Neural cell (in vitro differentiated cells): ENCODE results near the gene FSTL5. TPM values are rescaled to one million over a fixed set of nuclear protein-coding genes. Genes with fewer than 3 reads are reported as not detected.

Source experiments
- H2AFZ ChIP-seq: fragments of 200-600, 300-800 bp; sonication (generic), shearing (Covaris generic); 2 replicates; pipeline ENCODE4 v1.6.0; 2014; ENCODE audit warnings: low read depth, mild to moderate bottlenecking, antibody characterized with exemption, low read length, moderate library complexity
- H3F3A ChIP-seq: fragments of 200-600 bp; shearing (Covaris generic); 2 replicates; pipeline ENCODE4 v1.6.1; 2016; ENCODE audit warnings: mild to moderate bottlenecking, moderate library complexity, mixed read lengths, antibody characterized with exemption, low read length; ENCODE audit not compliant: insufficient read depth, poor library complexity, severe bottlenecking
- H3K27ac ChIP-seq: fragments of 200-600, 300-800 bp; sonication (generic), shearing (Covaris generic); 2 replicates; pipeline ENCODE4 v1.5.1; 2014; ENCODE audit warnings: mild to moderate bottlenecking, low read length, moderate library complexity
- H3K27me3 ChIP-seq: fragments of 300-800, 200-600 bp; sonication (generic), shearing (Covaris generic); 2 replicates; pipeline ENCODE4 v1.6.0; 2014; ENCODE audit warnings: mild to moderate bottlenecking, low read depth, low read length, moderate library complexity; ENCODE audit not compliant: insufficient read depth
- H3K36me3 ChIP-seq: fragments of 300-800, 200-600 bp; sonication (generic), shearing (Covaris generic); 2 replicates; pipeline ENCODE4 v1.5.1; 2014; ENCODE audit warnings: mild to moderate bottlenecking, antibody characterized with exemption, low read length, moderate library complexity; ENCODE audit not compliant: insufficient read depth
- H3K4me2 ChIP-seq: fragments of 300-800, 200-600 bp; sonication (generic), shearing (Covaris generic); 2 replicates; pipeline ENCODE4 v1.6.0; 2014; ENCODE audit warnings: mild to moderate bottlenecking, low read length
- H3K4me3 ChIP-seq: fragments of 300-800, 200-600 bp; sonication (generic), shearing (Covaris generic); 2 replicates; pipeline ENCODE4 v1.5.1; 2014; ENCODE audit warnings: mild to moderate bottlenecking, low read length, moderate library complexity
- H3K79me2 ChIP-seq: fragments of 200-600 bp; shearing (Covaris generic); replicated peaks from 2 replicates; pipeline ENCODE4 v1.6.0; 2014; ENCODE audit warnings: mild to moderate bottlenecking, low read length, moderate library complexity; ENCODE audit not compliant: insufficient read depth
- H3K9ac ChIP-seq: fragments of 300-800, 200-600 bp; sonication (generic), shearing (Covaris generic); 2 replicates; pipeline ENCODE4 v1.6.1; 2016; ENCODE audit warnings: mild to moderate bottlenecking, low read length, mixed read lengths
- H3K9me2 ChIP-seq: fragments of 200-600 bp; shearing (Covaris generic); 2 replicates; pipeline ENCODE4 v1.6.1; 2016; ENCODE audit warnings: mild to moderate bottlenecking, low read length, mixed read lengths; ENCODE audit not compliant: insufficient read depth
- H3K9me3 ChIP-seq: fragments of 200-600, 300-800 bp; sonication (generic), shearing (Covaris generic); 2 replicates; pipeline ENCODE4 v1.6.1; 2016; ENCODE audit warnings: mild to moderate bottlenecking, mixed run types, low read length, moderate library complexity, mixed read lengths
- H4K20me1 ChIP-seq: fragments of 200-600 bp; shearing (Covaris generic); 2 replicates; pipeline ENCODE4 v1.6.1; 2016; ENCODE audit warnings: mild to moderate bottlenecking, mixed run types; ENCODE audit not compliant: insufficient read depth
- EP300 ChIP-seq: fragments of 450-650 bp; conservative IDR thresholded peaks from 2 replicates; pipeline ENCODE4 v1.6.1; 2014; ENCODE audit warnings: antibody characterized with exemption, mild to moderate bottlenecking, moderate library complexity; ENCODE audit not compliant: poor library complexity, severe bottlenecking
- EZH2 ChIP-seq: fragments of 200-600, 300-800 bp; shearing (Covaris generic), sonication (generic); IDR thresholded peaks from 2 replicates; pipeline ENCODE4 v1.6.1; 2014; ENCODE audit warnings: antibody characterized with exemption, low read length, borderline replicate concordance, mild to moderate bottlenecking; ENCODE audit not compliant: insufficient read depth, poor library complexity, severe bottlenecking
- POLR2AphosphoS5 ChIP-seq: IDR thresholded peaks from 2 replicates; pipeline ENCODE4 v1.6.1; 2012
- REST ChIP-seq: IDR thresholded peaks from 2 replicates; pipeline ENCODE4 v1.6.1; 2012; ENCODE audit warnings: borderline replicate concordance
- SMC3 ChIP-seq: fragments of 450-650 bp; conservative IDR thresholded peaks from 2 replicates; pipeline ENCODE4 v1.6.1; 2014; ENCODE audit warnings: antibody characterized with exemption, mild to moderate bottlenecking, moderate library complexity; ENCODE audit not compliant: poor library complexity
- TAF1 ChIP-seq: IDR thresholded peaks from 2 replicates; pipeline ENCODE4 v1.6.1; 2012; ENCODE audit warnings: low read depth
- polyA plus RNA-seq: library from polyadenylated mRNA; depleted of rRNA; stranded (reverse); fragments of >200 nt; gene quantifications from 2 replicates; pipeline ENCODE4 v1.2.3, GENCODE V29; 2014
- TF ChIP-seq, protein P1 (sequence below): fragments of 450-650 bp; IDR thresholded peaks from 2 replicates; pipeline ENCODE4 v1.5.1; 2014; ENCODE audit warnings: antibody characterized with exemption, mild to moderate bottlenecking, moderate library complexity; ENCODE audit not compliant: poor library complexity, severe bottlenecking

FSTL5 gene
- polyA plus RNA-seq, 1 donor from 2014 or later = 6.8 TPM

GRCh38 chr4:162157241-162157640 is 6.6 kb downstream of the FSTL5 start:
- Histone ChIP-seq H3K36me3 (no peaks in the 10 kb centered on the region), H3F3A (no peaks in the 10 kb centered on the region), H3K4me3 (no peak overlapping the region), H3K27me3 (no peaks in the 10 kb centered on the region), H2AFZ (no peak overlapping the region), H3K79me2 (no peaks in the 10 kb centered on the region), H3K9me2 (no peaks in the 10 kb centered on the region), H3K27ac (no peak overlapping the region), H3K9me3 (no peaks in the 10 kb centered on the region), H3K4me2 (no peak overlapping the region), H3K9ac (no peak overlapping the region), H4K20me1 (no peaks in the 10 kb centered on the region)
- TF ChIP-seq POLR2AphosphoS5 (no peak), TAF1 (no peak), REST (no peak), EZH2 (no peak), EP300 (no peak)
- TF ChIP-seq, protein P1, sequence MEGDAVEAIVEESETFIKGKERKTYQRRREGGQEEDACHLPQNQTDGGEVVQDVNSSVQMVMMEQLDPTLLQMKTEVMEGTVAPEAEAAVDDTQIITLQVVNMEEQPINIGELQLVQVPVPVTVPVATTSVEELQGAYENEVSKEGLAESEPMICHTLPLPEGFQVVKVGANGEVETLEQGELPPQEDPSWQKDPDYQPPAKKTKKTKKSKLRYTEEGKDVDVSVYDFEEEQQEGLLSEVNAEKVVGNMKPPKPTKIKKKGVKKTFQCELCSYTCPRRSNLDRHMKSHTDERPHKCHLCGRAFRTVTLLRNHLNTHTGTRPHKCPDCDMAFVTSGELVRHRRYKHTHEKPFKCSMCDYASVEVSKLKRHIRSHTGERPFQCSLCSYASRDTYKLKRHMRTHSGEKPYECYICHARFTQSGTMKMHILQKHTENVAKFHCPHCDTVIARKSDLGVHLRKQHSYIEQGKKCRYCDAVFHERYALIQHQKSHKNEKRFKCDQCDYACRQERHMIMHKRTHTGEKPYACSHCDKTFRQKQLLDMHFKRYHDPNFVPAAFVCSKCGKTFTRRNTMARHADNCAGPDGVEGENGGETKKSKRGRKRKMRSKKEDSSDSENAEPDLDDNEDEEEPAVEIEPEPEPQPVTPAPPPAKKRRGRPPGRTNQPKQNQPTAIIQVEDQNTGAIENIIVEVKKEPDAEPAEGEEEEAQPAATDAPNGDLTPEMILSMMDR = no peak

- no peak for TF ChIP-seq SMC3
- TF ChIP-seq, protein P1 = no peak
- no peak for TF ChIP-seq POLR2AphosphoS5
- H3K79me2 ChIP-seq = no peaks in the 10 kb centered on the region
Observed at GRCh38 chr4:162154862-162155540, 8.8 kb downstream of the FSTL5 start.

More at GRCh38 chr4:162154862-162155540, 8.8 kb downstream of the FSTL5 start:
- no peak overlapping the region for H3K27ac ChIP-seq
- no peaks in the 10 kb centered on the region for H3K27me3 ChIP-seq
- no peak overlapping the region for H3K4me3 ChIP-seq
- no peaks in the 10 kb centered on the region for H4K20me1 ChIP-seq
- H3F3A ChIP-seq = no peaks in the 10 kb centered on the region
- no peaks in the 10 kb centered on the region for H3K36me3 ChIP-seq
- H3K9ac ChIP-seq = no peak overlapping the region
- H3K4me2 ChIP-seq = no peak overlapping the region
- H2AFZ ChIP-seq = no peak overlapping the region
- H3K9me3 ChIP-seq = no peaks in the 10 kb centered on the region
- no peaks in the 10 kb centered on the region for H3K9me2 ChIP-seq
